Smooth muscle cell (in vitro differentiated cells): Measurements from ENCODE around the gene FBXO33. TPM values are rescaled to one million over a fixed set of nuclear protein-coding genes. Genes with fewer than 3 reads are reported as not detected.

Experiments
- DNase-seq: peaks from one replicate; lab custom pipeline; 2025; ENCODE audit not compliant: unreplicated experiment; lab: John Stamatoyannopoulos, UW
- H2AFZ ChIP-seq: fragments of 200-600 bp; sonication (generic); 2 replicates; pipeline ENCODE4 v1.6.0; 2016; ENCODE audit warnings: antibody characterized with exemption, low read depth, mild to moderate bottlenecking
- H3F3A ChIP-seq: fragments of 200-600 bp; sonication (generic); 2 replicates; pipeline ENCODE4 v1.6.0; 2017; ENCODE audit warnings: antibody characterized with exemption, low read depth
- H3K27ac ChIP-seq: fragments of 200-600 bp; sonication (generic); 2 replicates; pipeline ENCODE4 v1.5.1; 2016; ENCODE audit warnings: low read depth, mild to moderate bottlenecking
- H3K27me3 ChIP-seq: fragments of 200-600 bp; sonication (generic); 2 replicates; pipeline ENCODE4 v1.6.1; 2016; ENCODE audit warnings: low read depth, mild to moderate bottlenecking
- H3K36me3 ChIP-seq: fragments of 200-600 bp; sonication (generic); 2 replicates; pipeline ENCODE4 v1.5.1; 2016; ENCODE audit warnings: low read depth
- H3K4me1 ChIP-seq: fragments of 200-600 bp; sonication (generic); 2 replicates; pipeline ENCODE4 v1.5.1; 2016; ENCODE audit warnings: low read depth
- H3K4me2 ChIP-seq: fragments of 200-600 bp; sonication (generic); 2 replicates; pipeline ENCODE4 v1.6.0; 2016; ENCODE audit warnings: mild to moderate bottlenecking
- H3K4me3 ChIP-seq: fragments of 200-600 bp; sonication (generic); 2 replicates; pipeline ENCODE4 v1.5.1; 2016; ENCODE audit warnings: mild to moderate bottlenecking
- H3K79me2 ChIP-seq: fragments of 200-600 bp; sonication (generic); 2 replicates; pipeline ENCODE4 v1.6.0; 2016; ENCODE audit warnings: low read depth, mild to moderate bottlenecking
- H3K9ac ChIP-seq: fragments of 200-600 bp; sonication (generic); 2 replicates; pipeline ENCODE4 v1.6.0; 2016; ENCODE audit warnings: low read depth
- H3K9me3 ChIP-seq: fragments of 200-600 bp; sonication (generic); replicated peaks from 2 replicates; pipeline ENCODE4 v1.5.1; 2016; ENCODE audit warnings: low read depth
- H4K20me1 ChIP-seq: fragments of 200-600 bp; sonication (generic); 2 replicates; pipeline ENCODE4 v1.6.0; 2016; ENCODE audit warnings: low read depth
- WGBS: methylation state at CpG from one replicate; pipeline ENCODE4 v1.1.7; 2016; ENCODE audit warnings: low lambda C conversion rate; 5-methylcytosine and 5-hydroxymethylcytosine counted together
- polyA plus RNA-seq: library from polyadenylated mRNA; unstranded; fragments of >200 nt; fragmentation: Nextera tagmentation; extraction: Ambion mirVana; gene quantifications from 2 replicates; pipeline ENCODE4 v1.2.1, GENCODE V29; 2016
- total RNA-seq: library from RNA; depleted of rRNA; stranded (reverse); fragments of >200 nt; gene quantifications from 2 replicates; pipeline ENCODE4 v1.2.3, GENCODE V29; 2014
- TF ChIP-seq, protein P1 (sequence below): fragments of 200-600 bp; sonication (generic); IDR thresholded peaks from 2 replicates; pipeline ENCODE4 v1.5.1; 2017; ENCODE audit warnings: borderline replicate concordance, mild to moderate bottlenecking, antibody characterized with exemption; ENCODE audit not compliant: insufficient read depth, poor library complexity, severe bottlenecking

Gene FBXO33
- total RNA-seq (15.4 and 20.1 TPM in 2 replicates), polyA plus RNA-seq (9.2 and 9.3 TPM in 2 replicates)

DNA sequence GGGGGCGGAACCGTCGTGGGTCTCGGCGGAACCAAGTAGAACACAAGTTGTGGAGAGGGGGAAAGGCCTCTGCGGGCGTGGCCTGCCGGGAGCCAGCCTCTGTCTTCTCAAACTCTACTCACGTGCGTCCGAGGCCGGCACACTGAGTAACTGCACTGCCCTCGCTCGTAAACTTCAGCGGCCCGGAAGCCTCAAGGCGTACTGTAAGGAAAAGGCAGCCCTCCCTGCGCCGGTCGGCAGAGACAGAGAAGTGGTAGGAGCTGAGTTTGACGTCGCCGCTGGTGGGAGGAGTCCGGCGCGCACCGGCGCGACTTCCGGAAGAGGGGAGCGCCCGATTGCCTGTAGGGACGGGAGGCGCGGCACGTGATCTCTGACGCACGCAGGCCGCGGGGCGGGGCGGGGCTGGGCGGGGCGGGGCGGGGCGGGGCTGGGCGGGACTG lies at the start of gene FBXO33:
FBXO33 (minus strand) TSS at position 255 of the 440 bp plus-strand sequence. CDS start 271 bp downstream, outside the sequence.
- TF ChIP-seq, protein P1, sequence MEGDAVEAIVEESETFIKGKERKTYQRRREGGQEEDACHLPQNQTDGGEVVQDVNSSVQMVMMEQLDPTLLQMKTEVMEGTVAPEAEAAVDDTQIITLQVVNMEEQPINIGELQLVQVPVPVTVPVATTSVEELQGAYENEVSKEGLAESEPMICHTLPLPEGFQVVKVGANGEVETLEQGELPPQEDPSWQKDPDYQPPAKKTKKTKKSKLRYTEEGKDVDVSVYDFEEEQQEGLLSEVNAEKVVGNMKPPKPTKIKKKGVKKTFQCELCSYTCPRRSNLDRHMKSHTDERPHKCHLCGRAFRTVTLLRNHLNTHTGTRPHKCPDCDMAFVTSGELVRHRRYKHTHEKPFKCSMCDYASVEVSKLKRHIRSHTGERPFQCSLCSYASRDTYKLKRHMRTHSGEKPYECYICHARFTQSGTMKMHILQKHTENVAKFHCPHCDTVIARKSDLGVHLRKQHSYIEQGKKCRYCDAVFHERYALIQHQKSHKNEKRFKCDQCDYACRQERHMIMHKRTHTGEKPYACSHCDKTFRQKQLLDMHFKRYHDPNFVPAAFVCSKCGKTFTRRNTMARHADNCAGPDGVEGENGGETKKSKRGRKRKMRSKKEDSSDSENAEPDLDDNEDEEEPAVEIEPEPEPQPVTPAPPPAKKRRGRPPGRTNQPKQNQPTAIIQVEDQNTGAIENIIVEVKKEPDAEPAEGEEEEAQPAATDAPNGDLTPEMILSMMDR = no peak
- Histone ChIP-seq H3K4me1 (peaks cover 26% of the 10 kb centered on the region), H3F3A (no peaks in the 10 kb centered on the region), H3K79me2 (peaks cover 44% of the 10 kb centered on the region), H3K27ac (peak within 1 kb of the TSS; percentile 100), H3K27me3 (no peaks in the 10 kb centered on the region), H3K9me3 (no peaks in the 10 kb centered on the region), H3K4me2 (peak within 1 kb of the TSS; percentile 97), H3K9ac (peak within 1 kb of the TSS; percentile 100), H2AFZ (peak within 1 kb of the TSS; percentile 98), H3K36me3 (no peaks in the 10 kb centered on the region), H3K4me3 (peak within 1 kb of the TSS; percentile 91), H4K20me1 (peaks cover 44% of the 10 kb centered on the region)
- WGBS = under 1% methylated on average over 37 of the region's 47 CpGs
- peak; percentile 87 for DNase-seq

DNA sequence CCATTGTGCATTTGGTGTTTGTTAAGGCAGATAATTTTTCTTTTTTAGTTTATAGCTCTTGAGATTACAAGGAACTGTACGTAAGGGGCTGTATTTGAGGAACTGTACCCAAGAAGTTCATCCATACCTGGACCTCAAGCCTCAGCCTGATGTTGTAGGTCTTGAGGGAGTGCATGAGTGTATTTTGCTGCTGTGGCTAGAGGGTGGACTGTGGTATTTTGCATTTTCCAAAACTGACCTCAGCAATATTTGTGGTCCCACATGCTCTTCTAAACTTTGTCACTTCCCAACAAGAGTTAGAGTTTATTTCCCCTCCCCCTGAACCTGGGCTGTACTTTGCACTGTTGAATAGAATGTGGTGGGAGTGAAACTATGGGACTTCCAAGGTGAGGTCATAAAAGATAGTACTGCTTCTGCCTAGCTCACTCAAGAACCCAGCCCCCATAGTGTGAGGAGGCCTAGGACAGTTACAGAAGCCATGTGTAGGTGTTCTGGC lies 42.2 kb upstream of the FBXO33 start:
- H2AFZ ChIP-seq = no peak overlapping the region
- H3K9ac ChIP-seq = no peak overlapping the region
- WGBS = 95% methylated on average over 1 of the region's 1 CpG
- H4K20me1 ChIP-seq = no peaks in the 10 kb centered on the region
- DNase-seq = no peak
- H3K4me2 ChIP-seq = no peak overlapping the region
- no peaks in the 10 kb centered on the region for H3F3A ChIP-seq
- no peaks in the 10 kb centered on the region for H3K36me3 ChIP-seq
- TF ChIP-seq, protein P1 = no peak
- no peak overlapping the region for H3K4me3 ChIP-seq
- H3K27ac ChIP-seq = no peak overlapping the region
- peaks cover 6% of the 10 kb centered on the region for H3K9me3 ChIP-seq
- no peaks in the 10 kb centered on the region for H3K4me1 ChIP-seq
- H3K27me3 ChIP-seq = no peaks in the 10 kb centered on the region
- H3K79me2 ChIP-seq = no peaks in the 10 kb centered on the region

- no peaks in the 10 kb centered on the region for H3K79me2 ChIP-seq
- H3F3A ChIP-seq = no peaks in the 10 kb centered on the region
- no peak overlapping the region for H3K4me2 ChIP-seq
- H3K27me3 ChIP-seq = no peaks in the 10 kb centered on the region
- no peak overlapping the region for H2AFZ ChIP-seq
- no peaks in the 10 kb centered on the region for H3K4me1 ChIP-seq
- peaks cover 4% of the 10 kb centered on the region for H3K9me3 ChIP-seq
- DNase-seq = no peak
- WGBS = 85% methylated on average over 2 of the region's 2 CpGs
- H3K27ac ChIP-seq = no peak overlapping the region
- no peak overlapping the region for H3K4me3 ChIP-seq
- H4K20me1 ChIP-seq = no peaks in the 10 kb centered on the region
- no peak overlapping the region for H3K9ac ChIP-seq
- H3K36me3 ChIP-seq = no peaks in the 10 kb centered on the region
- TF ChIP-seq, protein P1 = no peak
Observed at GRCh38 chr14:39472078-39472477, 39.8 kb upstream of the FBXO33 start.

DNA sequence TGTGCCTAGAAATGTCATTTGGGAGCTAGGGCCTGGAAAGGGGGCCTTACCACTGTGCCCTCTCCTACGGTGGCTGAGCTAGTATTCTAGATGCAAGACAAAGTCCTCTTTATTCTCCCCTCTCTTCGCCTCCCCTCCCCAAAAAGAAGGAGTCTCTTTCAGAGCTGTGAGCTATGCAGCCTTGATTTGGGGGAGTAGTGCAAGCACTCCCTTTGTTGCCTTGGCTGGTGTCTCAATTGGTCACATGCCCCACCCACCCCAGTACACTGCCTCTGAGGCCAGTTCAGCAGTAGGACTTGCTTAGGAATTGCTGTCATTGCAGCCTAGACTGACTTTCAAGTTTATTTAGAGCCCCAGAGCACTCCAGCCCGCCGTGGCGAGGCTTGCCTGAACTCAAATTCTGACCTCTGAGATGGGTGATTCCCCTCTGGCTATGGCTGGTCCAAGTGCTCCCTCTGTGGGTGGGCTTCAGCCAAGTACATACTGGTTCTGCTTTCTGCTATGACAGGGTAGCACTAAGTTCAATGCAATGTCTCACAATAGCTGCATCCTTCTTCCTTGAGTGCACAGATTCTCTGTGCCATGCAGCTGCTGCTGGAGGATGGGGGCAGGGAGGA lies 37.0 kb upstream of the FBXO33 start:
- no peaks in the 10 kb centered on the region for H3F3A ChIP-seq
- 62% methylated on average over 5 of the region's 5 CpGs for WGBS
- no peak overlapping the region for H3K4me3 ChIP-seq
- no peaks in the 10 kb centered on the region for H3K27me3 ChIP-seq
- H4K20me1 ChIP-seq = no peaks in the 10 kb centered on the region
- no peak overlapping the region for H3K27ac ChIP-seq
- H3K79me2 ChIP-seq = no peaks in the 10 kb centered on the region
- no peaks in the 10 kb centered on the region for H3K9me3 ChIP-seq
- no peaks in the 10 kb centered on the region for H3K4me1 ChIP-seq
- TF ChIP-seq, protein P1 = peak; percentile 20
- H2AFZ ChIP-seq = no peak overlapping the region
- no peak for DNase-seq
- no peak overlapping the region for H3K4me2 ChIP-seq
- H3K36me3 ChIP-seq = no peaks in the 10 kb centered on the region
- H3K9ac ChIP-seq = no peak overlapping the region
